Measurements from ENCODE around the gene ACOX3.

ACOX3 gene

DNA sequence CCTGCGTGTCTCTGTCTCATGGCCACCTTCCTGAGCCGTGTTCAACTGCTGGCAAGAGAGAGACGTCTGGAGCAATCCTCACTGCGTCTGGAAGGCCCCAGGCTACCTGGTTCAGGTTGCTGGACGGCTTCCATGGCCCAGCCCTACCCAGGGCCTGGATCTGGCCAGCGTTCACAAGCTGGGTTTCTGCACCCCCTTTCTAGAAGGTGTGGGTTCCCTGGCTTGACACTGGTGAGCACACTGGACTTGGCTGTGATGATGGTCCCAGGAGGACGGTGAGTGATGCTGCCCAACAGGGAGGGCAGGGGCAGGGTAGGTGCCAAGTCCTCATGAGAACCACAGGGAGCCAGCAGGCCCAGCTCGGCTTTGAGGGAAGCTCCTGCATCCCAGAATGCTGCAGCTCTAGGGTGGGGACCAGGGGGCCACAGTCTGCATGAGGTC, 107.6 kb downstream of the ACOX3 start:
- no peak for DNase-seq

DNA sequence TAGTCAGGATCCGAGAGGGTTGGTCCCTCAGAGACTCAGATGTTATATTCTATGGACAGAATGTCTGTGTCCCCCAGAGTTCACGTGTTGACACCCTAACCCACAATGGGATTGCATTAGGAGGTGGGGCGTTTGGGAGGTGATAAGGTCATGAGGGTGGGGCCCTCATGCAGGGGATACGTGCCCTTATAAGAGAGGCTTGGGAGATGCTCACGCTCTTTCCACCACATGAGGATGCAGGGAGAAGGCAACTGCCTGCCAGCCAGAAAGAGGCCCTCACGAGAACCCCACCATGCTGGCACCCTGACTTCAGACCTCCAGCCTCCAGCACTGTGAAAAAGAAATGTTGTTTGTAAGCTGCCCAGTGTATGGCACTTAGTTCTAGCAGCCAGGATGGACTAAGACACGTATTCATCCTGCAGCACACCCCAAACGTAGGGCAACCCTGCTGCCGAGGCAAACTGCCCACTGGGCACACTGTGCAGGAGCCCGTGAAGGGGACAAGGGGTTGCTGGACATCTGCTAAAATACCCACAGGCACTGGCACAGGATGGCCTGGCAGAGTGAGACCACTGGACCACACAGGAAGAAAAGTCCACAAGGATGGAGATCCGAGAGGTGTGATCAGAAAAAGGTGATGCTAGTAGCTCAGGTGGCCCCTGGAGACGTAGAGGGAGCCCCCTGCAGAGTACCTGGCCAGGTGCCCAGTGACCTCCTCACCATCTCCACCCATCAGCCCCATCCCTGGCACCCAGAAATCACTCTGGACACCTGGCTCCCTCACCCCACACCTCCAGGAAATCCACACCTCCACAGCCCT, 108.3 kb downstream of the ACOX3 start:
- DNase-seq: no peak

DNA sequence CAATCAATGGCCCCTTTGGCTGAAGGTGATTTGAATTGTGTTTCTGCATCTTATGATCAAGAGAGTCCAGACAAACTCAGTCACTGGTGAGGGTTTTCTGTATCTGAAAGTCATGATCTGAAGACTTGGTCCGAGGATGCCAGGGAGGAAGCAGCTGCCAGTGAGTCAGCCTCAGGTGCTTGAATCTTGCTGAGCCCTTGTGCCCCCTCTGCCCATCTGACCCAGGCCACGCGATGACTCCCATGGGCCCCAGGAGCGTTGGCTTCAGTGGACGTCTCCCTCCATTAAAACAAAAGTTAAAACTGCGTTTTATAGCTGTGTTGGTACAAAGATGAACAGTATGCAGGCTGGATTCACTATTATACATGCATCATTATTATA, 109.0 kb downstream of the ACOX3 start:
- no peak for DNase-seq

DNA sequence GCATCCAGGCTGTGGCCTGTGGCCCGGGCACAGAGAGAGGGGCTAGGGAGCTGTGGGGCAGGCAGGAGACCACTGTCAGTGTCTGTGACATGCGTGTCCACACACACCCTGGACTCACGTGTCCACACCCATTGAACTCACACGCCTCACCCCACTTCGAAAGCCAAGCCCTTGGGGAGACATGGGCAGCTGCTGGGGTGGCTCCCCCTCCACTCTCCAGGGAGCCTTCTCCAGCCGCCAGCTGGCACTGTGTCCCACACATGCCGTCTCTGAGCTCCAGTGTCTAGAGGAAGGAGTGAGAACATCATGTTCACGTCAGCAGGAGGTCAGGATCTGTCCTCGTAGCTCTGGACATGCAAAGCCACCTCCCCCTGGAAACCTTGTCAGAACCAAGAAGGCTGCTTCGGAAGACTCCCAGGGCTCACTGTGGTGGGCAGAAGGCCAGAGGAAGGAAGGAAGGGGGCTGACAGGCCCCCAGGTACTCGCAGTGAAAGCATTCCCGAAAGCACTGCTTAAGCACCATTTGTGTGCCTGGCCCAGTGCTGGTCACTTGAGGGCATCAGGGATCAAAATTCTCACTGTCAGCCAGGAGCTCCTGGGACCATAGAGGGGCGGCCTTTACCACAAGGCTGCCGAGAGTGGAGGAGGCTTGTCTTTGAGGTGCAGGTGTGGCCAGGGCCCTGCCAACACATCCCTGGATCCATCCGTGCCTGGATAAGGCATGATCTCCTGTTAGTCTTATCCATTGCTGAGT, 109.5 kb downstream of the ACOX3 start:
- DNase-seq: no peak

DNA sequence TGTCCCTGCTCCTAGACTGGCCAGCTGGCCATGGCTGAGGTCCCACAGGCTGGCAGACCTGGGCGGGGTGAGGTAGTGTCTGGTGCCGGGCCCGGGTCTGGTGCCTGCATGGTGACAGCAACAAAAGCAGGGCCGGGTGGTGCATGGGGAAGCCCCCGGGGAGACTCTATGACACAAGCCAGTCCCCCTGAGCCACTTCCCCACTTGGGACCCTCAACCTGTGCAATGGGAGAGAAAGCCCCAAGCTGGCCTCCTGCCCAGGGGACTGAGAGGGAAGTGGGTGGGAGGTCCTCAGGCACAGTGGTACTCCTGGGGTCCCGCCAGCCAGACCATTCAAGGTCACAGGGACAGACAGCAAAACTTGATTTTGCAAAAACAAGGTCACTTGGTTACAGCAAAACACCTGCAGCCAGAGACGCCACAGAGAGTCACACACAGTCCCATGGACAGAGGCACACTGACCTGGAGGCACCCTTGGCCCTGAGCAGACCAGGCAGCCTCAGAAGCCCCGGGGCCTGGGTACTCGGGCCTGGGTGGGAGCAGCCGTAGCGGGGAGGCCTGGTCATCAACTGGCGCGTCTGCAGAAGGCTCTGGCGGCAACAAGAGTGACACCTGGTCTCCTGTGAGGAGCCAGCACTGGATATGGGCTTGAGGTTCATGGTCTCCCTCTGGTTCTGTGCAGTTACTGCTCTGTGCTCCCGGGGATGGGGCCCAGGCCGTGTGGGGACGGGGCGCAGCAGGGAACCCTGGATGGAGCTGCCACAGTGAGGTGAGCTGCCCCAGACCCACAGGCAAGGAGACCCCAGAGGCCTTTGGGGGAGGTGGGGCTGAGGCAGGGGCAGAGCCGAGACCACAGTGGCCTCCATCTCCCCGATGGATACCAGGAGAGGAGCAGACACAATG, 110.4 kb downstream of the ACOX3 start:
- no peak for DNase-seq

DNA sequence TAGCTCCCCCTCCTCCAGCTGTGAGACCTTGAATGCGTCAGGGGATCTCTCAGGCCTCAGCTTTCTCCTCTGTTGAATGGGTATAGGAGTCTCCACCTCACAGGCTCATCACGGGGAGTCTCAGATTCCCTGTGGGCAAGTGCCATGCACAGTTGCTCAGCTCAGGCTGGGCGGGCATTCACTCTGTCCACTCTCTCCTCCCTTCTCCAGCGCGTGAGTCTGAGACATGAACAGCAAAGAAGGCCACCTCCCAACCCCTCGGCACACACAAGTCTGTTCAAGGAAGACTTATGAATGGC, 111.0 kb downstream of the ACOX3 start:
- no peak for DNase-seq

DNA sequence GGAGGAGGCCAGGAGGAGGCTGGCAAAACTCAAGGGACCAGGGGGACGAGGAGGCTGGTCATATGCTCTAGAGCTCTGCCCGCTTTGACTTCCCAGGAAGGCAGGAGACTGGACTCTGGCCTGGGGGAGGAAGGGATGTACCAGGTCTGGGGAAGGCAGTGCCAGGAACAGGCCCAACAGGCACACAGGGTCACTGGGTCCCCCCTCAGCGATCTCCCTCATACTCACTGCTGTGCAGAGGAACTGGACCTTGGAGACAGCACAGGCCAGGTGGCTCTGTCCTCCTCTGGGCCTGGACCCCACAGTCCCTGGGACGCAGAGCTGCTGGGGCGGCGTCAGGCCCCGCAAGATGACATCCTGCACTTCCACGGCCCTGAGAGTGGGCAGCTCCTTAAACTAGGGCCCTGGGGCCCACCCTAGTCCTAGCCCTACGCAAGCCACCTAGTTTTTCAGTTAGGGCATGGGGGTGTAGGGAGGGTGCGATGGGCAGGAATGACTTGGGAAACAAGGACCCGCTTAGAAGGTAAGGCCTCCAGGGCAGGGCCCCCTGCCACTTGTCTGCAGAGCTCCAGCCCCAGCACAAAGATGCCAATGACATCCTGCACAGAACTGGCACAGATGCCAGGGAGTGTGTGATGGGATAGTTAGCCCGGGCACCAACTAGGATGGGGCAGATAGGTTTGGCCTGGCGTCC, 111.5 kb downstream of the ACOX3 start:
- DNase-seq: no peak

DNA sequence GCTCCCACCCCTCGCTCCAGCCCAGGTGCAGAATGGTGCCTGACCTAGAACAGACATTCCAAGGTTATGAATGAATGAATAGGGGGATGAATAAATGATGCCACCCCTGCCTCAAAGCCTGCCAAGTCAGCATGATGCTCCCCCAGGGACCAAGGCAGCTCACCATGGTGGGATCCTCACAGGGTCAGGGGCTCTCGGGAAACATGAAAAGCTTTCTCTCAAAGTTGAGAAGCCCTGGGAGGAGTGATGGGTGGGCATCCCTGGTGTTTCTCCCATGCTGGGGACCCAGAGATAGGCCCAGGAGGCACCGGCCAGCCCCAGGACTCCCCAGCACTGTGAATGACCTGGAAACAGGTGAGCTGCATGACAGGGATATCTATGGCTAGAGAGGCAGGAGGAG, 112.1 kb downstream of the ACOX3 start:
- DNase-seq: no peak

DNA sequence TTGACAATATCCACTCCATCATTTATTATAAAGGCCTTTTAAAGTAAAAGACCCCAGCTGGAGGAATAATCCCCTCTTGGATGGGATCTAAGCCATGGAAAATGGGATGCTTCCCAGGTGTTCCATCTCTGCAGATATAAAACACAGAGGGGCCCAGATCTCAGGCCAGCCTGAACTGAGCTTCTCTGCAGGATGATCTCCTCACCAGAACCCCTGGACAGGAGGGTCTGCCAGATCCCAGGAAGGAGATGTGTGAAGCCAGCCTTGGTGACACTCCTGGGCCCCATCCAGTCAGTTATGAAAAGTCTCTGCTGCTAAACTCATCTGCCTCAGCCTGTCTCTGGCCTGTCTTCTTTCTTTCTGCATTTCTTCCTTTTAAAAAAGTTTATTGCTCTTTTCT, 114.3 kb downstream of the ACOX3 start:
- no peak for DNase-seq

DNA sequence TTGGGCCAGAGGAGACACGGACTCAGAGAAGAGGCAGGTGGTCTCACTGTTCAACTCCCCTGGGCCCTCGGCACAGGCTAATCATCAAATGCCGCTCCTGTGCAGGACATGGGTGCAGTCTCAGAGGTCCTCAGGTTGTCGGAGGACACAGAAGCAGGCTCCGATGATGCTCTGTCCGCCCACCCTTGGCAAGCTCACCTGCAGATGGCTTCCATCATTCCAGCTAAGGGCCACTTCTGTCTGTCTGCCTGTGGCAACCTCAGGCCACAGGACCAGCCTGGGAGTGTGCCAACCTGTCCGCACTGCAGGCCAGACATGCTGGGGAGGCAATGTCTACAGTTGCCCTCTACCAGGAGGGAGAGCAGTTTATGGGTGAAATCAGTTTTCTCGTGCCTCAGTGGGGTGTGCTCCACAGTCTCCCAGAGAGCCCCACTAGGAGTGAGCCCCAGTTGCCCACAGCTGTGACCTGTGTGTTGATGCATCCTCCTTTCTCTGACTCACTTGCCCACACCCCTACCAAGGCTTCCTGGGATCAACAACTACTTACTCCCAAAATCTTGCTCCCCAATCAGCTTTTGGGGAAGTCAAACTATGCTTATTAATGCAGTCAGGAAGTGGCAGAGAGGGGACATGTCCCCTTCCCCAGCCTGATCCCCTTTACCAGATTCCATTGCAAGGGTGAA, 115.1 kb downstream of the ACOX3 start:
- no peak for DNase-seq

DNA sequence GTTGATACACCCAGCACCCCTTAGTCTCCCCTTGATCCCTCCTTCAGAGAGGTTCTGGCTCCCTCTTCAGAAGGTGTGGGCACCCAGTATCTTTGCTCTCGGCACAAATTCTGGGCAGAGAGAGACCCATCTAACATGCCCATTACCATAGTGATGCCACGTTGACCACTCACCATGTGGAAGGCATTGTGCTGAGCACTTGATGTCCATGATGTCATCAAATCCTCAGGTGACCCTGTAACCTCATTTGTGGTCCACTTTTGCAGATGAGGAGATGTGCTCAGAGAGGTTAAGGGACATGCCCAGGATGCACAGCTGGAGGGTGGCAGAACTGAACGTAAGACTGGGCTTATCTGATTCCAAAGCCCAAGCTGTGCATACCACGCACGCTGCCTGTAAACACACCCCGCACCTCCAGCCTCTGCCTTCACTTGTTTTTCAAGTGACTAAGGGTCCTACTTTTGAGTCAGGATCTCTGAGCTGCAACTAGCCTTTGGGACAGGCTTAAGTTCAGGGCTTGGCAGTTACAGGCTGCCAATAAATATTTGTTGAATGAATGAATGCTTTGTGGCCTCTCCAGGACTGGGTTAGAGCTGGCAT, 115.8 kb downstream of the ACOX3 start:
- DNase-seq: no peak

DNA sequence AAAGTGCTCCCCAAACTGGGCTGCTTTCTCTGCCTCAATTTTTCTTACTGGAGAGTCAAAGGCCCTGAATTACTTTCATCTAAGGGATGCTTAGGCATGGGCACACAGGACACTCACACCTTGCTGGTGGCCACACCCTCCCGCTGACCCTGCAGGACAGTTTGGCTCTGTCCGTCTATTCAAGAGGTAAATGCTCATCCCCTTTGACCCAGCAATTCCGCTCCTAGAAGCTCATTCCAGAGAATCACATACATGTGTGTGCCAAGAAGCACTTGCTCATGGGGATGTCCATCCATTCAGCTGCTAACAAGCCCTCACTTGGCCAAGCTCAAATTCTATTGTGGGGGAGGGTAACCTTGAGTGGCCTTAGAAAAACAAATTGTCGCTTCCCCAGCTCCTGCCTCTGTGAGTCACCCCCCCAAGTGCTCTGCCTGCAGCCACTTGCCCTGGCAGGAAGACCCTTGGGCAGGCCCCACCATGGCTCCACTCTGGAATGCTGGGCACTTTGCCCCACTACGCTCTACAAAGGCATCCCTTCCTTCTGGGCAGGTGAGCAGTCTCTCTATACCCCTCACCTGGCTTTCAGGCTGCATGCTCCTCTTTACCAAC, 116.5 kb downstream of the ACOX3 start:
- DNase-seq: no peak

DNA sequence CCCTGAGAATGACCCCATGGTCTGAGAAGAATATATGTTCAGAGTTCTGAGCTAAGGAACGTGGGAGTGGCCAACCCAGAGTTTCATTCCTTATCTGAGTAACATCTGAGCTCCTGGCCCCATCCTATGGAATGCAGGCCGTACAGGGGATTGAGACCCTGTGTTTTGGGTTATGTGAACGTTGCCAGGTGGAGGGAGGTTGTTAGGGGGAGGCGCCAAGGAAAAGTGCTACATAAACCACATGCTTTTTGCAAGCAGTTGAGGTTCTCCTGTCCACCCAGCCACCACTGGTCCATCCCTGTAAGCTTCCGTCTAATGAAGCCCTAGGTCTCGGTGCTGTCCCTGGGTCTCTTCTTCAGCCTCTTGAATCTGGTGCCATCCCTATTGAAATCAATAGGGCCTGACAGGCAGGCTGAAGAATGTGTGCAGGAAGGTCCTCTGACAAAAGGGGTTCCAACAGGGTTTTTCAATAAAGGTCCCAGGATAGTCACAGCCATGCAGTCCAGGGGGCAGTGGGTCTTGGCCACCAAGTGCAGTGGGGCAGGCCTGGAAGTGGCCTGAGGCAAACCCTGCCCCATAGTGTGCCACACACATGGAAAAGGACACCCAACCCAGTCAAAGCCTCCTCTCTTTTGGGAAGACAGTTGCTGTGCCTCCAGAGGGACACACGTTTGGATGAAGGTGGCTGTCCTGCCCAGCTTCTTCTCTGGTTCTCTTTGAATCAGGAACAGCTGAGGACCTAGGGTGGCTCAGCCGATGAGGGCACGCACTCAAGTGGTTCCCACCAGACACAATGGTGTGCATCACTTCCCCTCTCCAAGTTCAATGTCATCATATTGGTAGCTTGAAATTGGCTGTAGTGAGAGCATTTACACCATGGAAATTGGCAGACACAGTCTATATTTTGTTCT, 117.5 kb downstream of the ACOX3 start:
- DNase-seq: no peak

DNA sequence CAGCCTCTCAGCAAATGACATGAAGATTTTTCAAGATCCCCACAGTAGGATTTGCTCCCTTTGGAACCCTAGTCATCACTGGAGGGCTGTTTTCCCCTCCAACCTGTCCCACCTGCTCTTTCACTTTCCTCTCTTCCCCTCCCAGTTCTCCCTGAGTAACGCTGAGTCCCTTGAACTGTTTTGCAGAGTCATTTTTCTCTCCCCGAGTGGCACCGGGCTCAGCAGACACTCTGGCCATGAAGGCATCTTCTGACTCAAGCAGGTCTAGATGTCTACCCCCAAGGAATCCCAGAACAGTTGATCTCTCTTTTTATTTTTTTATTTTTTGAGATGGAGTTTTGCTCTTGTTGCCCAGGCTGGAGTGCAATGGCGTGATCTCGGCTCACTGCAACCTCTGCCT, 118.8 kb downstream of the ACOX3 start:
- DNase-seq: no peak

DNA sequence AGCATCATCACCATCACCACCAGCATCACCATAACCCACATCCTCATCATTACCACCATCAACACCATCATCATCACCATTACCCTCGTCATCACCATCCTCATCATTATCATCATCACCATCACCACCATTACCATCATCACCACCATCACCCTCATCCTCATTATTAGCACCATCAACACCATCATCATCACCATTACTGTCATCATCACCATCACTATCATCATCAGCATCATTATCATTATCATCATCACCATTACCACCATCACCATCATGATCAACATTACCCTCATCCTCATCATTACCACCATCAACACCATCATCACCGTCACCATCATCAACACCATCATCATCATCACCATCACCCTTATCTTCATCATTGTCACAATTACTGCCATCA, 119.3 kb downstream of the ACOX3 start:
- DNase-seq: no peak

DNA sequence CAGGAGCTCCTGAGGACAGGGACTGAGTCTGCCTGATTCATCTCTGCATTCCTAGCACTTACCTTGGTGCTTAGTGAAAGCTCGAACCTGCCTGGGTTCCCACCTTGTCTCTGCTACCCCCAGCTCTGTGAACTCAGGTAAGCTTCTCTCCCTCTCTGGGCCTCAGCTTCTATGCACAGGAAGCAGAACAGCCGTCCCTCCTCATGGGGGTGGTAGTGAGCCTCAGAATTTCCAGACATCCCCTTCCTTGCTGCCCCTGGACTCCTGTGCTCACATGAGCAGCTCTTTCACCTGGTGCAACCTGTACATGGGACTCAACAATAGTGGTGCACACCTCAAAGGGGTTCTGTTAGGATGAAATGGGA, 120.2 kb downstream of the ACOX3 start:
- no peak for DNase-seq

DNA sequence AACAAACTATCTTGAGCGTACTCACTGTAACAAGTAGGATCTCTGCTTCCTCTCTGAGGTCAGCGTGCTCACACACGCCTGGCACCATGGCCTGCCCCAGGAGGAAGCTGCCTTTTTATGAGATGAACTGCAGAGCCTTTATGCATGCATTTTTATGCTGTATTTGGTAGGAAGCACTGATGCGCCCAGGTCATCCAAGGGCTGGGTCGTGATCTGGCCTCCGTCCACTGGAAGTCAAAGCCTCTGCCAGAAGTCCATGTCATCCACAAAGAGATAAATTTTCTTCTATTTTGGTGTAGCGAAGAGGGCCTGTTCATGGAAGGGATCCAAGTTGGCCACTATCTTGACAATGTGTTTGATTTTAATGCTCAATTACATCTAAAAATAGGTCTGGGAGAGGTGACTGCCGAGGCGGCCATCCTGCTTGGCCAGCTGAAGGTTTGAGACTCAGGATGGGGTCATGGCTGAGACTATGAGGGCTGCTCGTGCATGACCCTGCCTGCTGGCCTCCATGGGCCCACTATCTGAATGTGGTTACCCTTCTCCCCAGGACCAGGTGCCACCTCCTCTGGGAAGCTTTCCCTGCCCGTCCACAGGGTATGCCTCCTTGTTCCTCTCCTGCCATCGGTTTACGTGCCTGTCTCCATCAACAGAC, 120.7 kb downstream of the ACOX3 start:
- DNase-seq: no peak

DNA sequence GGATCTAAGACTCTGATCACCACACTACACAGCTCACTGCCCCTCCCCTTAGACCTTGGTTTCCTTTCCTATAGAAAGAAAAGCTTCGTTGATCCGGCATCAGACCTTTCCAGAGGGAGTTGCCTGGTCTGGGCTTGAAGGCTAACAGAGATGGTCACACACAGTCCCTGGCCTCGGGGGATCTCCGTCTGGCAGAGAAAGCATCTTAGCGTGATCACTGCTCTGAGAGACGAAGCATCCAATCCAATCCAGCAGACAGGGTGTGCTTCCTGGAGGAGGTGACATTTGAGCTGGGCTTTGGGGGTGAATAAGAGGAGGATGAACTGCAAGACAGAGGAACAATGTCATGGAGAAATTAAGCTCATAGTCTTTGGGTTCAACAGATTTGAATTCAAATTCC, 121.5 kb downstream of the ACOX3 start:
- no peak for DNase-seq

DNA sequence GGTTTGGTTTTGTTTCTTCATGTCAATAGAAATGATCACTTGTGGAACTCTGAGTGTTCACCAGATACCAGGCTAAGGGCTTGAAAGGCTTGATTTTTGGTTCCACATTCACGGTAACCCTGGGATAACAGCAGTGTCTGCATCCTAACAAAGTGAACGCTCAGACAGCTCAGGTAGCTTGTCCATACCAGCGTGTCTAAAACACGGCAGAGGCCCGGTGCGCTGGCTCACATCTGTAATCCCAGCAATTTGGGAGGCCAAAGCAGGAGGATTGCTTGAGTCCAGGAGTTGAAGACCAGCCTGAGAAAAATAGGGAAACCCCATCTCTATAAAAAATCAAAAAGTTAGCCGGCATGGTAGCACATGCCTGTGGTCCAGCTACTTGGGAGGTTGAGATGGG, 122.0 kb downstream of the ACOX3 start:
- DNase-seq: no peak

DNA sequence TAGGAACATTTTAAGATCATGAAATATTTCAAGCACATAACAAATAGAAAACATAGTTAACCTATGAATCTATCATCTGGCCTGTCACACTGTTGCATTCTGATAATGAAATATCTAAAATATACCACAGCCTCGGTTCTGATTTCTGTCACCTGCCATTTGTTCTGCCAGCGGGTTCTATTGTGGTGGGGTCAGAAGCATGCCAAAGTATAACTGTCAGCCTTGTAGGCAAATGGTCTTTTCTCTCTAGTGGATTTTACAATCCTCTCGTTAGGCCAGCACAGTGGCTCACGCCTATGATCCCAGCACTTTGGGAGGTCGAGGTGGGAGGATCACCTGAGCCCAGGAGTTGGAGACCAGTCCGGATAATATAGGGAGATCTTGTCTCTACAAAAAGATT, 123.0 kb downstream of the ACOX3 start:
- DNase-seq: no peak
